GM21526 (cell line): Measurements from ENCODE around the gene DEFB114.
A peak's percentile ranks its signal among the peaks of the same experiment; 100 is the strongest.
"Not testable (repeated sequence)": the region's sequence is repeated elsewhere in the genome, so short reads cannot be mapped to it uniquely, and the experiment has no call there.

Experiments
- ATAC-seq: cut with Tn5 transposase; IDR thresholded peaks from one replicate; pipeline ENCODE4 v1.9.1; 2021; ENCODE audit warnings: moderate library complexity; ENCODE audit not compliant: unreplicated experiment, low FRiP score

Gene DEFB114, protein sequence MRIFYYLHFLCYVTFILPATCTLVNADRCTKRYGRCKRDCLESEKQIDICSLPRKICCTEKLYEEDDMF

DNA sequence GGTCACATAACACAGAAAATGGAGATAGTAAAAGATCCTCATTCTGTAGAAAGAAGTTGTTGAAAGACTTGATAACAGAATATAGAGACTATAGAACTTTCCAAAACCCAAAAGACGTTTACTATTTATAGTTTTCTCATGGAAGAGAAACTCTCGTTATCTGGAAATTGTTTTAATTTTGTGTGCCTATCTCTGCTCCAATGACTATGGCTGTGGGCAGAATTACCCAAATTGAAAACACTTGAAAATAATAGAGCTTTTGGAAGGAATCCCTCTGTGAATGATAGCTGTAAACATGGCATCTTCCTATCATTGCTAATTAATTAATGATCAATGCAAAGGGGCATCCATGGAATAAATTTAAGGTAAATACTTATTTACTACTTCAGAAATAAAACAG lies at the start of gene DEFB114:
DEFB114 (minus strand) TSS at position 101 of the 400 bp plus-strand sequence; CDS start at position 42, 59 bp downstream.
- ATAC-seq: no peak

DNA sequence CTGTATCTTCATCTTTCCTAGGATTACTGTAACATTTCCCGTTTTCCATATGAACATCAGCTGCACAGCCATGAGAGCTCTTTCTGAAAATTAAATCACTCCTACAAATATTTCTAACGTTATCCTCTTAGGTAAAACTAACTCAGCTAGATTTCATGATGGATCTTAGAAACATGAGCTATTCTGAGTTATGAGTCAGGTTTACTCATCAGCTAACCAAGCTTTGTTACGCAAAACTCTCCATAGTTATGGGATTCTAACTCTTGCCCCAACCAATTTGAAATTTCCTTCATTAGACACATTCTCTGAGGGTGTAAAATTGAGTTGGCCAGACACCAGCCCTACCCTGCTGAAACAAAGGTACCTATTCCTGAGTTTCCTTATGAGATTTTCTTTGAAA lies 43.9 kb upstream of the DEFB114 start:
- no peak for ATAC-seq

DNA sequence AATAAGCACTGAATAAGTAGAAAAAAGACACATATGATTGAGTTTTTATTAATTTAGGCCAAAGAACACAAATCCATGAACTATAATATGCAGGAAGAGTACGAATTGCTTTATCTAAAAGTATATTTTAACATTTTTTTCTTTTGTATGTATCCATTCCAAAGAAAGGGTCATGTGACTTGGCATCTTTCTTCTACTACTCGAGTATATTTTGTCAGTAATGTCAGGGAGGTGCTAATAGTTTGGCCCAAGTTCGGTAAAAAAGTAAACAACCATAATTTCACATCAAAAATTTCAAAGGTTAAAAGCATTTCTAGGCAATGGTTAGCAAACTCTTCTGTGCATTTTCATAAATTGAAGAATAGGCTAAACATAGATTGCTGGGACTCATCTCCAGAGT lies 39.2 kb upstream of the DEFB114 start:
- no peak for ATAC-seq

DNA sequence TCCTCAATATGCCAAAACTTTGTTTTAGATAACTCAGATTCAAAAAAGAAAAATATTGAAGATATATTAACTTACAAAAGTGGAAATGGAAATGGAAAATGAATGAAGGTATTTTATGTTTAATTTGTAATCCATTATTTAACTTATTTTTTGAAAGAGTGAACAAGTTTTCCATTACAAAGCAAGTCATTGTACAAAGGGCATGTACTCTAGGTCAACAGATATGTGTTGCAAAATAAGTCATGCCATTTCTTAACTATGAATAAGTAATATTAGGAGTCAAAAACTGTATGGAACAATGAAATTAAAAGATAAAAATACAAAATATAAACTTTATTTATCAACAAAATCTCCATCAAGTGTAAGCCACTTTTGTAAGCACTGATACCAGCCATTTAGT lies 31.3 kb upstream of the DEFB114 start:
- ATAC-seq: no peak

DNA sequence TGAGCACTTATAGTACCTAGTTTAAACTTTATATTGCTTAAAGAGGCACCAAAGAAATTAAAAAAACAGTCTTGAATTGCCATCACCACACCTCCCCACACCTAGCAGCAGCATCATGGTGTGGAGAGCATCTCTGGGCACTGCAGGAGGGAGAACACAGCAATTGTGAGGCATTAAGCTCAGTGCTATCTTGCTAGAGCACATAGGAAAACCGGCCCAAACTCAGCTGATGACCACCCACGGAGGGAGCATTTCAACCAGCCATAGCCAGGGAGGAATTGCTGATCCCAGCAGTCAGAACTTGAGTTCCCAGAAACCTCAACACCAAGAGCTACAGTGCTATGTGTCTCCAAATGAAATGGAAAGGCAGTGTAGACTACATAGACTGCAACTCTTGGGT lies 24.9 kb upstream of the DEFB114 start:
- ATAC-seq: no peak

DNA sequence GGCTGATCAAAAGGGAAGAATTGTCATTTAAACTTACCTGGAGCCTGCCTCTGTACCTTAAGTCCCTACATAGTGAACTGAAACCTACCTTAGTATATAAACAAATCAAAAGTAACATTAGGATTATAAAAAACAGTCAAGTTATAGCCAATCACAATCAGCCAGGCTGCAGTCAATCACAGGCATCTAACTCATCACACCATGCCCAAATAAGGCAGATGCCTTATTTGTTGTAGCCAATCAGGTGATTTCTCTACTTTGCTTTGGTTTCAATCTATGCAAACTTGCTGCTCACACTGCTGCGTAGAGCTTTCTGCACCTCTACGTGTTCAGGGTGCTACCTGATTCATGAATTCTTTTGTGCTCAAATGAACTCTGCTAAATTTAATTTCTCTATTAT lies 23.8 kb upstream of the DEFB114 start:
- ATAC-seq: no peak

DNA sequence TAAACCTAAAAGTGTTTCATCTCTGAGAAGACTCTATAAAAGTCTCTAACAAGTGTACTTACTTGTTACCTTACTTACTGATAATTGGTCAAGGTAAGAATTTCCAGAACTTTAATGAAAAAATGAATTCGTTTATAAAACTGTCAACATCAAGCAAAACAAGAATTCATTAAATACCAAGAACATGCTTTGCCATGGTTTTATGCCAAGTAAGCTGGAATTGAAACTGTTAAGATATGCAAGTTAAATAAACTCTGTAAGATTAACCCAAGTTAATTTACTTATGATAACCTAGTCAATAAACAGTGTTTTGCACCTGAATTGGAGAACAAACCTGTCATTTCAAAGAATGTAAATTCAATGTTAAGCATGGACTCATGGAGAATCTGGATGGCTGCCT lies 22.6 kb upstream of the DEFB114 start:
- no peak for ATAC-seq

DNA sequence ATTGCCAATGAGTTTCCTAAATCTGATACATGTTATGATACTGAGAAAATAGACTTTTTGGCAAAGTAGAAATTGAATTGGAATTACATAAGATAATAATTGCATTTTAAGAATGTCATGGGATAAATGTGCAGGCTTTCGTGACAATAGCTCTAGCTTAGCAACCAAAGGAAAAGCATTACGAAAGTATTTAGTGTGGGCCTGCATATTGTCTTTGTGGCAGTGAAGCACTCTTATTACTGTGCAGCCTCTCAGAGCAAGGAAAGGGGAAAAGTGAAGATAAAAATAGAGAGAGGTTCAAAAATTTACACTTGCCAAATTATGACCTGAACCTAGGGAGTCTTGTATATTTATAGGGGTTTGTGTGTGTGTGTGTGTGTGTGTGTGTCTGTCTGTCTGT lies 18.1 kb upstream of the DEFB114 start:
- ATAC-seq: no peak

DNA sequence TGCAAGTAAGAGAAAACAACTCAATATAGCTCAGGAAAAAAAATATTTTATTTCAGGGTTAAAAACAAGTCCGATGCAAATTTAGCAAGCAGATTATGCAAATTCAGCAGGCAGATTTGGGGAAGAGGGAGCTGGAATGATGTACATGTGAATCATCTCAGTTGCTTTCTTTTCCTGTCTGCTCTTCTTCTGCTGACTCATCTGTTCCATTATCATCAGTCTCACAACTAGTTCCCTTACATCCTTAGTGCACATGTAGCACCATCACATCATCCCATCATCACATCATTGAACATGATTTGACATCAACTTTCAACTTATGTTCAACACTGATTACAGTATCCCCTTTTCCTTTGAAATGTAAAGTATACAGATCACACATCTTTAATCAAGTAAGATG lies 16.9 kb upstream of the DEFB114 start:
- no peak for ATAC-seq

DNA sequence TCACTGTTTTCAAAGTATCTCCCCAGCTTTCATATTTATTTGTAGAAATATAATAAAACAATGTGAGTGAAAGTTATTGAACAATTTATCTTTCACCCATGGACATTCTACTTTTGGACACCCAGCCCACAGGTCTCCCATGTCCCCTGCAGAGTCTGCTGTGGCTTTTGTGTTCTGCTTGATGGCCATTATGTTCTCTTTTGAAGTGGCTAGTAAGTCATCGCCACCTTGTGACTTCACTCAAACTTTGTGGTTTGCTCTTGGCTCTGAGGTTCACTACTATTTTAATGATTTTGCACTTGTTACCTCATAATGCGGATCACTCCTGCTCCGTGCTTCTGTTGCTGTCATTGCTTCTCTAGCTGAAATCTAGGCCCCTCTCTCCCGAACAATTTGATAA lies 15.6 kb upstream of the DEFB114 start:
- ATAC-seq: no peak

DNA sequence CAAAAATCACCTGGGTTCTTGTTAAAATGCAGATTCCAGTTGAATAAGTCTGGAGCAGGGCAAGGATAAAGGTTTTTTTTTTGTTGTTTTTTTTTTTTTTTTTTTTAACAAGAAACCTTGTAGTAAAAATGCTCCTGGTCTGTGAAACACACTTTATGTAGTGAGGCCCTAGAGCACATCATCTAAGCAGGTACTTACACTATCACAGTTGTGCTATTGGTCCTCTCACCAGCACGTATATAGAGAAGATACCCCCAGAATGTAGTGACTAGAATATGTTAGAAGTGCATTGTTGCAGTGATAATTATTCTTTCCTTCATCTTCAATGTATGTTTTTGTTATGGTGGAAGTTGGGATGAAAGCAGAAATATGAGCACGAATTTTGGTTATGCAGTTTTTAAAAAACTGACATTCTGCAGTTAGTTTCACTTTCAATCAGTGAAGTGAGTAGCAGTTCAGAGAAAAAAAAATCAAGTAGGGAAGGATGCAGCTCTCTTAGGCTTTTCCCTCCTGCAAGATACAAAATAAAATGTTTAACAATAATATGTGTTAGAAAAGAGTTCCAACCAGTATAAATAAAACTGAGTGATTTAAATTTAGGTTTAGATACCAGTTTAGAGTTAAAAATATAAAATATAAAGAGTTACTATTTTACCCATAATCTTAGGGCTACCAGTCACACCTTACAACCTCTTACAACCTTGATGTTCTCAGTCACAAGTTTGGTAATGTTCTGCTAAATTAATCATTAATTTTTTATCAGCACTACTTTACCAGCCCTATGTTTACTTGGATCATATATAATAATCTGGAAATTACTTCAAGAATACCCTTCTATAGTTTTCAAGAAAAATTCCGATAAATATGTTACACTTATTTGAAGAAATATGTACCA lies 14.6 kb upstream of the DEFB114 start:
- peak; percentile 51 for ATAC-seq

DNA sequence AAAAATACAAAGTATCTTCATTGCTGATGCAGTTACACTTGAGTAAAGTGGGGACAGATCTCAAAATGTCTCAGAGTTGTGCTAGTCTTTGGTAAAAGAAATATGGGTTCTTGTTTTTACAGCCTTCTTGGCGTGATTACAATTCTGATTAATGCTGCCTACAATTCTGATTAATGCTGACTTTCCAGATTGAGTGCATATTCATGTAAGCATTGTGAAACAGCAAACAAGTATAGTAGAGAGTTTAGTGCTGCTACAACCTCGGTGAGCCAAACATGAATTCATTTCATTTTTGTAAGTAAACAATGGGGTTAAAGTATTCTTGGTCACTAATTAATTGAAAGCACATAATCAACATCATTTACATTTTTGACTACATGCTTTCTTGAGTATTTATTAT lies 5.6 kb upstream of the DEFB114 start, which contains the start of gene DEFB113:
DEFB113 (minus strand) TSS at position 21 of the 400 bp plus-strand sequence; CDS start at position 21, 0 bp downstream.
- ATAC-seq: no peak

DNA sequence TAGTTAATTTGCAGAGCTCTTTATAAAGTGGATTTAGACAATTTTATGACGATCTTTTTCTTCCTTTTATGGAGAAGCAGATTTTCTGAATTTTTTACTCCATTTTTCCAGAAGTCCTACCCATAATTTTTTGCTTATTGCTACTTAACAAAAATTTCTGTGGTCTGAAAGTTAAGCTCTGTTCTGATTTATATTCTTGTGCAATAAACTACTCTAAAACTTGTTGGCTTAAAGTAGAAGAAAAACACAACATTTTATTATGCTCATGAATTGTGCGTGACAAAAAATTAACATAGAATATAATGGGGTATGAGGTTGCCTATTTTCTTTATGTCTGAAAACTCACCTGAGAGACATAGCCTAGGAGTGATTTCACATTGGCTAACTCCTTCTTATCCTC lies 2.9 kb upstream of the DEFB114 start:
- ATAC-seq: no peak

DNA sequence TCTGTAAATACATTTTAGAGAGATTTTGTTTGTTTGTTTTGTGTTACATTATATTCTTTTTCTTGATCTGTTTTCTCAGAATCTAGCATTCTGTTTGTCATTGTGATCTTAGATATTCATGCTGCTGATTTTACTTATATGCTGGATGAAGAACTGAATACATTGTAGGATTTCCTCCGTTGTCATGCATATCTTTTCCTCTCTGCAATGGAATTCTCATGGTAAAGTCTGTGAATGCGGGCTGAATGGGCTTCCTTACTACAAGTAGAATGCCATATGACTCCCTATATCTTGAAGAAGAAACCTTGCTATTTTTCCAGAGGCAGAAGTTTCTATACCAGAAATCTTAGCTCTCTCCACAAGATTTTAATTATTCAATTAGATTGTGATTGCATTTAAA lies 2.4 kb upstream of the DEFB114 start:
- no peak for ATAC-seq

DNA sequence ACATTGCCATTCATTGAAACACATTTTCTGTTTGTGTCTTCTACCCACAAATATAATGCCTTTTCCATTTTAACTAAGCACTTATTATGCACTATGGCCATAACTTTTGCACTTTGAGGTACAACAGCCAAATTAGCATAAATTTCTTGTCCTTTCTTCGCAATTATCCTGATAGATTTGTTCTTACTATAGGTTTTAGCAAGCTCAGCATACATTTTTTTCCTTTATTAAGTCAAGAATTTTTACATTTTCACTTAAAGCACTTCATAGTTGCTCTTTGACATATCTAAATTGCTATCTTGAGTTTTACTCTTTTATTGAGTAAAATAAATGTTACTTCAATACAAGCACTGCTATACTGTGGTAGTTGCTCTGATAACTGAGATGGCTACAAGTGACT lies 5.8 kb downstream of the DEFB114 start:
- ATAC-seq: no peak

DNA sequence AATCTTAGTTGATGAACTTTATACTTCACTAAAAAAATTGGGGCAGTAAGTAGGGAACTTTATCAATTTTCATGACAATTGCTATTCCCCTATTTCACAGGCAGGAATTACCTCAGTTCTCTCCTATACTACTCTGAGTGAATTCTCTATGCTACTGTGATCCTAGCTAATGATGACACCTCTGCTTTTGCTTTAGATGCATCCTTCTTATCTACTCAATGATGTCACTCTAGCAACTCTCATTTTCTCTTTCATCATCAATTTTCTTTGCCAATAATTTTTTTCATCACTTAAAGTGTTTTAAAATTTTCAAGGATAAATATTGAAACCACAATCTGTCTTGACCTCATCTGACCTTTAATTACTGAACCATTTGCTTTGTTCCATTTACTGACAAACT lies 8.1 kb downstream of the DEFB114 start:
- ATAC-seq: no peak

DNA sequence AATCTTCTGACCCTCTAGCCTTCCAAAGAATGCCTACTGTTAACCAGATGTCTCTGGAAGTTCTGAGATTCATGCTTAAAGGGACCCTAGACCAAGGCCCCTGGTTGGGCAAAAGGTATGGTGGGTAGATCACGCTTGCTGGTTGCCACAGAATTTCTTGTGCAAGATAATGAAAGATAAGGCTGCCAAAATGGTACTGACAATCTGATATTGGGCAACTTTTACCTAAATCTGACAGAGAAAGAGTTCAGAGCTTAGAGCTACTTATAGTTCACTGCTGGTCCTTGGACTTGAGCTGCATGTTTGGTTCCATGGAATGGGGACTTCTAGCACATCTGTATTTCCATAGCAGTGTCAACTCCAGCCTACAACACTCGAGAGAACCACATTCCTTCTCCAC lies 12.0 kb downstream of the DEFB114 start:
- ATAC-seq: no peak

DNA sequence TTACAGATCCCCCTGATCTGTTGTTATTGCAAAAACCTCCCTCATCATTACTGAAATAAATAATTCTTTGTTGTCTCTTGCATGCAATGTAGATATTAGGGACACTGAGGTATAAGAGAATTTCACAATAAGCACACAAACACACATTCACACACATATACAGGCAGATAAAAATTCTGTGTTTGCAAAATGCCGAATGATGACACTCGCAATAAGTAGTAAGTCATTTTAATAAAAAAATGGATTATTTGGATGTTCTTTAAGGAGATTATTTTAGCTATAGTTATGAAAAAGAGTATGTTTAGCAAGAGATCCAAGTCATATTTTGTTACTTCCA lies 13.6 kb downstream of the DEFB114 start:
- no peak for ATAC-seq

DNA sequence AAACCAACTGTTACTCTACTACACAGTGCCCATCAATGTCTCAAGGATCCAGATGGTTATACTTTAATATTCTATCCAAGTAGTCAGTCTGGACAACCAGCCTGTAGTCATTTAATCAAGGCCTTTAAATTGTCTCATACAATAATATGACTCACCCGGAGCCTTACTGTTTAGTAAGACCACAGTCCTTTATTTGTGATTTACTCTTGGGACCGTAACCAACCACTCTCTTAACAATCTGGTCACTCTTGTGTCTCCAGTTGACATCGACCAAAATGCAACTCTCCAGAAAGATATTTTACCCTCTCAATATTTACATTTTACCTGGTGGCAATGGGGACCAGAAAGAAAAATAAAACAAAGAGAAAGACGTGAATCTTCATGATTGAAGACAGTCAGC lies 14.9 kb downstream of the DEFB114 start:
- ATAC-seq: no peak

DNA sequence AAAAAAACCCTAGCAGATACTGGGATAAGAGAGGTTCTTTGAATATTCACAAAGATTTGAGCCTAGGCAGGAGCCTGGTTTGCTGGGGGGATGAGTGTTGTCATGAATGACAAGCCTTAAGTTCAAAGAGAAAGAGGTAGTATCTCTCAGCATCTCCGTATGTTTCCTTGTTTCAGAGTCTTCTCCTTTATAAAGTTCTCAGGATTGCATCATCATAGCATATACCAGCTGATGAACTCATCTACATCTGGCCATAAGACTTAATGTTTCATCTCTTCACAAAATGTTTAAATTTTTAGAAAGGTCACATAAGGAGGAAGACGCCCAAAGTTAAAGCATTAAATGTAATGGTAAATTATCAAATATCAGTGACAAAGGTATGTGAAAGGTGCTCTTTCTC lies 17.1 kb downstream of the DEFB114 start:
- ATAC-seq: no peak

DNA sequence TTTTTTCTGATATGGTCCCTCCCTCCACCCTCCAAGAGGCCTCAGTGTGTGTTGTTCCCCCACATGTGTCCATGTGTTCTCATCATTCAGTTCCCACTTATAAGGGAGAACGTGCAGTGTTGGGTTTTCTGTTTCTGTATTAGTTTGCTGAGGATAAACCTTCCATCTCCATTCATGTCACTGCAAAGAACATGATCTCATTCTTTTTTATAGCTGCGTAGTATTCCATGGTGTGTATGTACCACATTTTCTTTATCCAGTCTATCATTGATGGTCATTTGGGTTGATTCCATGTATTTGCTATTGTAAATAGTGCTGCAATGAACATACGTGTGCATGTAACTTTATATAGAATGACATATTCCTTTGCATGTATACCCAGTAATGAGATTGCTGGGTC lies 19.9 kb downstream of the DEFB114 start:
- not testable (repeated sequence) for ATAC-seq

DNA sequence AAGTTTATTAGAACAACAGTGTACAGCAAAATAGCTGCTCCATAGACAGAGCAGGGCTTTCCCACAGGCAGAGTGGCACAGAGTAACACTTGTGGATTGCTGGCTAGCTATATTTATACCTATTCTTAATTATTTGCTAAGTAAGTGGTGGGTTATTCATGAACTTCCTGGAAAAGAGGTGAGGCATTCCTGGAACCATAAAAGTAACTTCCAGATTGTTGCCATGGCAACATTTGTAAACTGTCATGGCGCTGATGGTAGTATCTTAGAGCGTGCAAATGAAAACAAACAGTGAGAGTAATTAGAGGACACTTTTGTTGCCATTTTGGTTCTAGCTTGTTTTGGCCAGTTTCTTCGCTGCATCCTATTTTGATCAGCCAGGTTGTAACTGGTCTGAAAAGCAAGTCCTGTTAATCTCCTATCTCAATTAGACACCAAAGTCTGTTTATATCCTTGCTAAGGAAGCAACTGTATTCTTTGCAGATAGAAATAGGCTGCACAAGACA lies 23.9 kb downstream of the DEFB114 start:
- ATAC-seq: no peak
